HG02763 (cell line): ENCODE measurements around the gene ZSWIM3.
"Not testable (repeated sequence)": the region's sequence is repeated elsewhere in the genome, so short reads cannot be mapped to it uniquely, and the experiment has no call there.

Experiments
- ATAC-seq: cut with Tn5 transposase; IDR thresholded peaks from one replicate; pipeline ENCODE4 v1.9.1; 2021; ENCODE audit warnings: mild to moderate bottlenecking, moderate library complexity; ENCODE audit not compliant: unreplicated experiment

The ZSWIM3 gene

DNA sequence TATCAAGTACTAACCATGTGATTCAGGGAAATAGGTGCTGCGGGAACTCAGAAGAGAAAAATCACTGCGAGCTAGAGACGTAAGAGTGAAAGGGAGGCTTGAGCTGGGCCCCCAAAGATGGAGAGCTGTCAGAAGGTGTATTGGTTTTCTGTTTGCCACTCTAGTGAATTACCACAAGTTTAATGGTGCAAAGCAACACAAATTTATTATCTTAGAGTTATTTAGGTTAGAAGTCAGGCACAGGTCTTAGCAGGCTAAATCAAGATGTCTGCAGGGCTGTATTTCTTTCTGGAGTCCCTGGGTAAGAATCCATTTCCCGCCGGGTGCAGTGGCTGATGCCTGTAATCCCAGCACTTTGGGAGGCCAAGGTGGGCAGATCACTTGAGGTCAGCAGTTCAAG, 2.5 kb downstream of the ZSWIM3 start:
- ATAC-seq: no peak

DNA sequence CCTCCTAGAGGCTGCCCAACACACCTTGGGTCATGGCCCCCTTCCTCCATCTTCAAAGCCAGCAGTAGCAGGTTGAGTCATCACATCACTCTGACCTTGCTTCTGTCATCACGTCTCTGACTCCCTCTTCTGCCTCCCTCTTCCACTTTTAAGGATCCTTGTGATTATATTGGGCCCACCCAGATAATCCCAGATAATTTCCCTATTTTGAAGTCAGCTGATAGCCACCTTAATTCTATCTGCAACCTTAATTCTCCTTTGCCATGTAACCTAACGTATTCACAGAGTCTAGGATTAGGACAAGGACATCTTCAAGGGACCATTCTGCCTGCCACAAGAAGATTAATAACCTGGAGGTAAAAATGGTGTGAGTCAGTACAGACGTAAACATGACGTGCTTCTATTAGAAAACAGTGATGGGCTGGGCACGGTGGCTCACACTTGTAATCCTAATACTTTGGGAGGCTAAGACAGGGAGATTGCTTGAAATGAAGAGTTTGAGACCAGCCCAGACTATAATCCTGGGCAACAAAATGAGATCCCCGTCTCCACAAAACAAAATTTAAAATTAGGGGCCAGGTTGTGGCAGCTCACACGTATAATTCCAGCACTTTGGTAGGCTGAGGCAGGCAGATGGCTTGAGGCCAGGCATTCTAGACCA, 3.3 kb downstream of the ZSWIM3 start:
- no peak for ATAC-seq

GRCh38 chr20:45861221-45862075, 4.0 kb downstream of the ZSWIM3 start:
- no peak for ATAC-seq

GRCh38 chr20:45863543-45864470, 6.4 kb downstream of the ZSWIM3 start:
- no peak for ATAC-seq

DNA sequence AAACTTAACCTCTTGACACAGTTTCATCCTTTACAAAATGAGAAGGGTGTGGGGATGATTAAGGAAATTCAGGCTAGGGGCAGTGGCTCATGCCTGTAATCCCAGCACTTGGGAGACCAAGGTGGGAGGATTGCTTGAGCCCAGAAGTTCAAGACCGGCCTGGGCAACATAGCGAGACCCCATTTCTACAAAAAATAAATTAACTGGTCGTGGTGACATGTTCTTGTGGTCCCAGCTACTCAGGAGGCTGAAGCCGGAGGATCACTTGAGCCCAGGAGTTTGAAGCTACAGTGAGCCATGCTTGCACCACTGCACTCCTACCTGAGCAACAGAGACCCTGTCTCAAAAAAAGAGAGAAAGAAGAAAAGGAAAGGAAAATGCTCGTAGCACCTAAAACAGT, 9.0 kb downstream of the ZSWIM3 start:
- no peak for ATAC-seq

- no peak for ATAC-seq
These were observed 9.9 kb downstream of the ZSWIM3 start for GRCh38 chr20:45867136-45867818.

DNA sequence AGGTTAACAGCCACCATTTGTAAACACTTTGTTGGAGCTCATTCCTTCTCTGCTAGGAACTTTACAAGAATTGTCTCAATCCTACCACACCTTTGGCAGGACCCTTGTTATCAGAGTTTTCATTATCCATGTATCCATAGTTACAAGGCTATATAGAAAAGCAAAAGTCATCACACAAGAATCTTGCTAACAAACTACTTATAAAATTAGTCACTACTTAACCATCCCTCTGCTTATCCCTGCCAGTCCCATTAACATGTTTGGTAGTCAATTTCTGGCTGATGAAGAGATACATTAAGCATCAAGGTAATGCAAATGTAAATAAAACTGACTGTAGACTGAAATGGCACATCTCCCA, 10.4 kb downstream of the ZSWIM3 start:
- ATAC-seq: no peak

DNA sequence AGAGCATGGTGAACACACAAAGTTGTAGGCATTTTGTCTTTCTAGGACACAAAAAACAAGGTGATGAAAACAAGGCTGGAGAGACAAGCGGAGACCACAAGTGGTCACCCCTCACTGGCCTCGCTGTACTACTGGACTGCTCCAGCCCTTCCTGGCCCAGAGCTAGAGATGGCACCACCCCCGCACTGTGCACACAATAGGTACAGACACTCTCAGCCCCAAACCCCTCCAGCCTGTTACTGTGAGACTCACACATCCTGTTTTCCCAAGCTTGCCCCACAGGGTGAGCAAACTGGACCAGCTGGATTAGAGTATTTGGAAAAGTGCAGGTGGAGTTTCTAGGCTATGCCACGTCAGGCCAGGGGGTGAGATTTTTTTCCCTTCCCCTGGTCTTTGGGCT, 15.2 kb downstream of the ZSWIM3 start:
- ATAC-seq: no peak

DNA sequence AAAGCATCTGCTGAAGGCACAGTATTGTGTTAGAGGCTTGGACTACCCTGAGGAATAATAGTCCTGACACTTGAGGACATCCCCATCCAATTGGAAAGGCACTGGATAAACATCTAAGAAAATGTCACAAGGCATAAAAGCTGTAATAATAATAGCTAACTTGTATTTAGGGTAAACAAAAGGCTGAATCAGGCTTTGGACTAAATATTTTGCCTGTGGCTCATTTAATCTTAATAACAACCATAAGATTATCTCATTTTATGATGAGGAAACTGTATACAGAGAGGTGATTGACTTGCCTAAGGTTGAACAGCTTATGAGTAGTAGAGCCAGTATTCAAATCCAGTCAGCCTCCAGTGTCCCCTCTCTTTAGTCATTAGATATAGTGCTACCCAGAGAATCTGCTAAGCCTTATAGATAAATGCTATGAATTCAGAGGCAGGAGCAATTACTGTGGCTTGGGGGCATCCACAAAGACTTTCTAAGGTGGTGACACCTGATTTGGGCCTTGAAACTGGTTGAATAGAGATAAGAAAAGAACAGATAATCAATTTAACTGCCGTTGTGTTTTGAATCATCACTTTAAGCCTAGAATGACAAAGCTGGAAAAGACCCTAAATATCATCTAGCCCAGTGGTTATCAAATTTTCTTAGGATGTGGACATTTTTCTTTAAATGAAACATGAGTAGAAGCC, 16.1 kb downstream of the ZSWIM3 start:
- no peak for ATAC-seq

DNA sequence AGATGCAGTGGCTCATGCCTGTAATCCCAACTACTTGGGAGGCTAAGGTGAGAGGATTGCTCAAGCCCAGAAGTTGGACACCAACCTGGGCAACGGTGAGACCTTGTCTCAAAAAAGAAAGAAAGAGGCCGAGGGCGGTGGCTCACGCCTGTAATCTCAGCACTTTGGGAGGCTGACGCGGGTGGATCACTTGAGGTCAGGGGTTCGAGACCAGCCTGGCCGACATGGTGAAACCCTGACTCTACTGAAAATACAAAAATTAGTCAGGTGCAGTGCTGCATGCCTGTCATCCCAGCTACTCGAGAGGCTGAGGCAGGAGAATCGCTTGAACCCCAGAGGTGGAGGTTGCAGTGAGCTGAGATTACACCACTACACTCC, 16.7 kb downstream of the ZSWIM3 start:
- not testable (repeated sequence) for ATAC-seq

DNA sequence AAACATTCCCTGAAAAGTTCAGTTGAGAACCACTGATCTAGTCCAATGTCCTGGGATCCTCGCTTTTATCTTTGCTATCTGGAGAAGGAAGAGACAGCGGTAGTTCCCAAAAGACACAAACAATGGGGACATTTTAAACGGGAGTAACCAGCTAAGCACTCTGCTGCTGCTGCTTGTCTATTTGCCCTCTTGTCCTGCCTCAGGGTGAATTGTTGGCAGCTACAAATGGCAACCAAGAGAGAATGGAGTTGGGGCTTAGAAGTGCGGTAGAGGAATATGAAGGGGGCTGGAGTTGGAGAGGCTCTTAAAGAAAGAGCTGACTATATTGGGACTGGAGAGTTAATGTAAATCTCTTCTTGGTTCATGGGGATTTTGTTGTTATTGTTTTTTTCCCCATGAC, 17.2 kb downstream of the ZSWIM3 start:
- ATAC-seq: no peak

GRCh38 chr20:45878076-45878761, 20.8 kb downstream of the ZSWIM3 start:
- no peak for ATAC-seq

DNA sequence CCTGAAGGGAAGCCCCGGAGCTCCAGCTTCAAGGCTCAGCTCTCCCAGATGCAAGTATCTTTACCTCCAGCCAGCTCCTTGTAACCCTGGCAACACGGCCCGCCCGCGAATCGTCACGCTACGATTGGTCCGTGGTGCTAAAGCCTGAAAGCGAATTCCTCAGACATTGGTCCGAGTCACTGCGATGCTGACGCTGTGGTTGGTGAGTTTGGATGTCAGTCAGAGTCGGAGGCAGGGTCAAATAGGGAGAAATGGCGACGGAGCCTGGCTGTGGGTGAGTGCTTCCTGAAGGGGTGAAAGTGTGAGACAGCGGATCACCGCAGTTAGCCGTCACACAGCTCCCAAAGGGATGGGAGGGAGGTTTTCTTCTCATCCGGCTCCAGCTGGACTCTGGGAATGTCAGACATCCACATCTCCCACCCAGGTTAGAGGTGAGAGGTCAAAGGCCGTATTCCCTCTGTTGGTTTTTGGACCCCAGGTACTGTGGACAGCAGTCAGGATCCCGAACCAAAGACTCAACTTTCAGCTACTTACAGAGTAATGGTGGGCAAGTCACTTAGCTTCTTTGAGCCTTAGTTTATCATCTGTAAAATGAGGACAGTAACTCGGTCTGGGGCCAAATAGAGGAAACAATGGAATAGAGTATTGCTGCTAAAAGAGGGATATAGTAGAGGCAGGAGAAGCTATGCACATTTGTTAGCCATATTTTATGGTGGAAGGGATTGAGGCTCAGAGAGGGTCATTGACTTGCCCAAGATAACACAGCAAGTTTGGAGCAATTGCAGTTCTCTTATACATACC, 23.8 kb downstream of the ZSWIM3 start, which contains the start of gene ZSWIM1:
TSS of gene ZSWIM1 (plus strand) at position 240 of the 801 bp plus-strand sequence. CDS start 1,366 bp downstream, outside the sequence.
- peak; percentile 95 for ATAC-seq

- ATAC-seq: no peak
These were observed 25.2 kb downstream of the ZSWIM3 start for GRCh38 chr20:45882469-45883099.

- ATAC-seq: no peak
These were observed 25.7 kb downstream of the ZSWIM3 start for GRCh38 chr20:45883100-45883469.

DNA sequence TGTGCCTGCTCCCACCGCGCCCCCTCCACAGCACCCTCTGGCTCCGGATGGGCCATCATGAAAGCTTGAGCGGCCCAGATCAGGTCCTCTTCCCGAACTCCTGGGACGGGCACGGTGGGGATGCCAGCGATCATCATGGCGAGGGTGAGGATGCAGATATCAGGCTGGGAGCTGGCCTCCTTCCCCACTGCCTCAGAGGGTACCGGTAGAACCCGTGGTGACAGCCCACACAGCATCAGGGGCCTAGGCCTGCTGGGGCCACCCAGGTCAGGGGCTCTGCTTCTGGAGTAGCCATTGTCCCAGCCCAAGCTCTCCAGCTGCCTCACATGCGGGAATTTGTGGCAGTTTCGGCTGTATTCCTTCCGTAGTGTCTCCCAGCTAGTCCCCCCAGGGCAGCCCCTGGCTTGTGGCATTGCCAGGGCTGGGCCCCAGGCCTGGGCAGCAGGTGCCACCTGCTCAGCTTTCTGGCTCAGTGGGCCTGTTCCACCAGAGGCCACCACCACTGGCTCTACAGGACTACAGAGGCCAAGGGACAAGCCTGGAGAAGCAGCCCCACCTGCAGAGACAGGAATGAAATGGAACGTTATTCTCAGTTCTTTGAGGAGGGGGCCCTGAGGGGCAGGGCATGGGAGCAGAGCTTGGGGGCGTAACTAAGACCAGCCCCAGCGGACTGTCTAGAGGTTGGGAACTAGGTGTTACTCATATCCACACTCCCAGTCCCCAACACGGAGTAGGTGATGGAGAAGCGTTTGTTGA, 29.4 kb downstream of the ZSWIM3 start:
- ATAC-seq: no peak

- ATAC-seq: no peak
These were observed 29.9 kb downstream of the ZSWIM3 start, which contains the start of gene SPATA25 for GRCh38 chr20:45887346-45887715. Gene SPATA25 (minus strand): TSS chr20:45887622. CDS start chr20:45887590, 32 bp downstream.

DNA sequence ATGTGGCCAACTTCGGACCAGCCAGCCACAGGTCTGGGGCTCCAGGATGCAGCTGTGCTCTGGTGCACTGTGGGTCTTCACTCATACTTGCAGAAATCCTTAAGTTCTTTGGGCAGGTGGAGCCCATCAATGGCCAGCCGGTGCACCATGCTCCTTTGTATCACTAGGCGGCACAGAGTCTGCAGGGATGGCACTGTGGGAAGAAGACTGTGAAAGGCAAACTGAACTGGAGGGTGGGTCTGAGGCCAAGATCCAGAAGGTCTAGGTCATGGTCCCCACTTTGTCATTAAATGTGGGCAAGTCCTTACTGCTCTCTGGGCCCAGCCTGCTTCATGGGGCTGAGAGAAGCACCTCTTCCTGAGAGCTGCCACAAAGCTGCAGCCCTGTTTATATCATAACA, 31.3 kb downstream of the ZSWIM3 start:
- no peak for ATAC-seq
